ENCODE measurements around the gene DLK2.

DNA sequence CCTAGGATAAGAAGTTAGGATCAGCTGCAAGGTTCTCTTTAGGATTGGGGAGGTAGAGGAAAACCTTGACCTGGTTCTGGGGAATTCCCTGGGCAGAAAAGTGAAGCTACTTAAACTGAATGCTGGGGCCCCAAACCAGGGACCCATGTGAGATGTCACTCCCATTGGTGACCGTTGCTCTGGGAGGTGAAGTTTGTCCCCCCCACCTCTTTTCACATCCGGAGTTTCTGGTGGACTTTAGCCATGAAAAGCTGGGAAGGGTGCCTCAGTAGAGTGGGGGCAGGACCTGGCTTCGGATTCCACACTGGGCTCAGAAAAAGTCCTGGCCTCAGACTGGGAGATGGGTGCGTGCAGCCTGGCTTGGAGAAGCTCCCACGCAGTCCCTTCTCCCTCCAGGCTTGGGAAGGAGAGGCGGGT is 35.2 kb upstream of the DLK2 start:
- TF ChIP-seq, protein P1, sequence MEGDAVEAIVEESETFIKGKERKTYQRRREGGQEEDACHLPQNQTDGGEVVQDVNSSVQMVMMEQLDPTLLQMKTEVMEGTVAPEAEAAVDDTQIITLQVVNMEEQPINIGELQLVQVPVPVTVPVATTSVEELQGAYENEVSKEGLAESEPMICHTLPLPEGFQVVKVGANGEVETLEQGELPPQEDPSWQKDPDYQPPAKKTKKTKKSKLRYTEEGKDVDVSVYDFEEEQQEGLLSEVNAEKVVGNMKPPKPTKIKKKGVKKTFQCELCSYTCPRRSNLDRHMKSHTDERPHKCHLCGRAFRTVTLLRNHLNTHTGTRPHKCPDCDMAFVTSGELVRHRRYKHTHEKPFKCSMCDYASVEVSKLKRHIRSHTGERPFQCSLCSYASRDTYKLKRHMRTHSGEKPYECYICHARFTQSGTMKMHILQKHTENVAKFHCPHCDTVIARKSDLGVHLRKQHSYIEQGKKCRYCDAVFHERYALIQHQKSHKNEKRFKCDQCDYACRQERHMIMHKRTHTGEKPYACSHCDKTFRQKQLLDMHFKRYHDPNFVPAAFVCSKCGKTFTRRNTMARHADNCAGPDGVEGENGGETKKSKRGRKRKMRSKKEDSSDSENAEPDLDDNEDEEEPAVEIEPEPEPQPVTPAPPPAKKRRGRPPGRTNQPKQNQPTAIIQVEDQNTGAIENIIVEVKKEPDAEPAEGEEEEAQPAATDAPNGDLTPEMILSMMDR (IDR thresholded peaks at IDR 0.05 in 8 of 11, conservative IDR thresholded peaks at IDR 0.05 in 3 of 11) = no peak
- TF ChIP-seq POLR2AphosphoS5 (IDR thresholded peaks at IDR 0.05) = no peak
- no peak for TF ChIP-seq POLR2A (IDR thresholded peaks at IDR 0.05)

Measured in spleen (tissue), 7 donors.